Stimulated activated CD4-positive, alpha-beta T cell treated with anti-CD3 and anti-CD28 coated beads, Interleukin-1b, Interleukin-23, amount 100 ng/mL, for 4 hours (primary cell): ENCODE data around the gene LIMS2.

Source experiments
- DNase-seq, 2 donors: peaks; one replicate each; pipeline ENCODE4 v3.0.0-alpha.2; 2020; ENCODE audit warnings: low read depth in 2 of 2

Gene LIMS2

DNA sequence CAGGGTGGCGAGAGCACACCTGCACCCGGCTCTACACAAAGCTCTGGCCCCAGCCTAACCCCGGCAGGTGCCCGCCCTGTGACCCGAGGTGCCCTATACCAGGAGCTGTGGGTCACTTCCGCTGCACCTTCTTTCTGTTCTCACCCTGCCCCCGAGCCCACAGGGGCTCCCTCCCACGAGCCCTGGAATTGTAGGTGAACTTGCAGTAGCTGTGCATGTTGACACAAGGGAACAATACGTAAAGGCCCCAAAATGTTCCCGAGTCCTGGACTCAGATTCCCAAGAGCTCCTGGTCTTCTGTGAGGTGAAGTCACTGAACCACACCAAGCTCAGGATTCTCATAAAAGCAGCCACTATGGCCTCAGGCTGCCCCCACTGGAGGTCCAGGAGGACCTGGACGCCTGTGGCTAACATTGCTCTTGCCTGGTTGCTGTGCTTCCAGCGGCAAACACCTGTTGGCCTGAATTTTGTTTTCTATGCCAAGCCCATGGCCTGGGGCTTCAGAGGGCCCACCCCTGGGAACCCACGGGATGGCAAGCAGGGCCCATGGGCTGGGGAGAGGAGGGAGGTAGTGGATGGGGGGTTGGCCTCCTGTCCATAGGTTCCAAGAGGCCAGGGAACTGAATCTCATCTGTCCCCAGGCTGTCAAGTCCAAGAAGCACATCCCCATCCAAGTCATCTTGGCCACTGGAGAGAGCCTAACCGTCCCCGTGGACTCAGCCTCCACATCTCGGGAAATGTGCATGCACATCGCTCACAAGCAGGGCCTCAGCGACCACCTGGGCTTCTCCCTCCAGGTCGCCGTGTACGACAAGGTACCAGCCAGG is 52.6 kb downstream of the LIMS2 start:
- DNase-seq = no peak

DNA sequence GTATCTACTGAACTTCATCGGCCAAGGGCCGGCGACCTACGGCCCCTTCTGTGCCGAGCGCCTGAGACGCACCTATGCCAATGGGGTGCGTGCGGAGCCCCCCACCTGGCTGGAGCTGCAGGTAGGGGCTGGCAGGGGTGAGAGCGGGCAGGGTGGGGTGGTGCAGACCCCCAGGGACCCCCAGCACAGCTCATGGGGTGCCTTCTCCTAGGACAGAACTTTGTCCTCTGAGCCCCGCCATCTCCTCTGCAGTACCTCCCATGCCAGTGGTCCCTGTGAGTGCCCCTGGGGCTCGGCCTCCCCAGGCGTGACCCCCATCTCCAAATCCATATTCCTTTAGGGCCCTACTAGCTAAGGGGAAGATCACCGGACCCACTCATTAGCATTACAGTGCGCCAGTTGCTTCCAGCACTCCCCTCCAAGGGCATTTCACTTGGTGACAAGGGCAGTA is 53.3 kb downstream of the LIMS2 start:
- DNase-seq = no peak

DNA sequence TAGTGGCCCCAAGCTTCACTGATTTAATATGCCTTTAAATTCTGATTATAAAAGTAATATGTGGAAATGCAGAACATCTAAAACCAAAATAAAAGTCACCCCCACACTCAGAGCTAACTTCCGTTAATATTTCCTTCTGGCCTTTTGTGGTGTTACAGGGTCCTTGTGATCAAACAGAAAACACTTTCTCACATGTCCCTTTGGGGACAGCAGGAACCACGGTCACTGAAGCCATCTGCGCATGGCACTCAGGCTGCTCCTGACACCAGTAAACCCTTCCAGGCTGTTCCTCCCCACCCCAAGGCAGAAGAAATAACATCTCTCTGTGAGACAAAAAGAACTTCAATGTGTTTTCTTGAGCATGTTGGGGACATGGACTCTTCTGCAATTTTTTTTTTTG is 54.5 kb downstream of the LIMS2 start:
- DNase-seq = no peak

DNA sequence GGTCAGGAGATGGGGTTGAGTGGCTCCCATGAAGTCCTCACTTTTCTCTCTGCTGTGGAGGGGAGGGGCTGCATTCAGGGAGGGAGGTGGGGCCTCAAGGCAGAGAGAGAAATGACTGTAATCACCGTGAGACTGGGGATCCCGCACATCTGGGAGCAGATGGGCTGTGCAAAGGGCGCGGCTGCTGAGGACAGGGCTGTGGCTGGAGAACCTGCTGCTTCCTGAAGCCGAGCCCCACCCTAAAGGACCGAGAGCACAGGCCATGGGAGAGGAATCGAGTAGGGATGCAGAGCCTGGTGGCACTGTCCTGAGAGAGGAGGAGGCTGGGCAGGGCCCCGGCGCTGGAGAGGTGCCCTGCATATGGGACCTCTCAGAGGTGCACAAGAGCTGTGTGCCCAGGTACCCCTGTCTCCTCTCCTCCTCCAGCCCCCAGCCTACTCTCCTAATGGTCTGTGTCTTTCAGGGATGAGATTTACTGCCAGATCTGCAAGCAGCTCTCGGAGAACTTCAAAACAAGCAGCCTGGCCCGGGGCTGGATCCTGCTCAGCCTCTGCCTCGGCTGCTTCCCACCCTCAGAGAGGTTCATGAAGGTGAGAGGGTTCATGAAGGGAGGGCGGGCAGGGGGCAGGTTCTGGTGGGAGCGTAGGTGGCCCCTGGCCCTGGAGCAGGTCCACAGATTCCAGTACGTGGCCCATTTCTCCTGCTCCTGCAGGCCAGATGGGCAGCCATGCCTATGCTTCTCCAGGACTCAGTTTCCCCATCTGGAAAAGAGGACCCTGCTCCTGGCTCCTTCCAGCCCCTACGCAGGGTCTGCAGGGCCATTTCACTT is 55.2 kb downstream of the LIMS2 start:
- no peak for DNase-seq

DNA sequence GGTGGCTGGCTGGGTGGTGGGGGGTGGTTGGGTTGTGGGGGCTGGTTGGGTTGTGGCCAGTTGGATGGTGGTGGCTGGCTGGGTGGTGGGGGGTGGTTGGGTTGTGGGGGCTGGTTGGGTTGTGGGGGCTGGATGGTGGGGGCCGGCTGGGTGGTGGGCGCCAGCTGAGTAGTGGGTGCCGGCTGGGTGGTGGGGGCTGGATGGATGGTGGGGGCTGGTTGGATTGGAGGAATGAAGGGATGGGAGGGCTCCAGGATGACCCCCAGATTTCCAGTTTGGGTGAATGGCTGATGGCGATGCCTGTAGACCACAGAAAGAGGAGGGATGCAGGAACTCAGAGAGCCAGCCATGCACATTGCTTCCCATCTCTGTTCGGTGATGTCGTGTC is 56.1 kb downstream of the LIMS2 start:
- DNase-seq = no peak

DNA sequence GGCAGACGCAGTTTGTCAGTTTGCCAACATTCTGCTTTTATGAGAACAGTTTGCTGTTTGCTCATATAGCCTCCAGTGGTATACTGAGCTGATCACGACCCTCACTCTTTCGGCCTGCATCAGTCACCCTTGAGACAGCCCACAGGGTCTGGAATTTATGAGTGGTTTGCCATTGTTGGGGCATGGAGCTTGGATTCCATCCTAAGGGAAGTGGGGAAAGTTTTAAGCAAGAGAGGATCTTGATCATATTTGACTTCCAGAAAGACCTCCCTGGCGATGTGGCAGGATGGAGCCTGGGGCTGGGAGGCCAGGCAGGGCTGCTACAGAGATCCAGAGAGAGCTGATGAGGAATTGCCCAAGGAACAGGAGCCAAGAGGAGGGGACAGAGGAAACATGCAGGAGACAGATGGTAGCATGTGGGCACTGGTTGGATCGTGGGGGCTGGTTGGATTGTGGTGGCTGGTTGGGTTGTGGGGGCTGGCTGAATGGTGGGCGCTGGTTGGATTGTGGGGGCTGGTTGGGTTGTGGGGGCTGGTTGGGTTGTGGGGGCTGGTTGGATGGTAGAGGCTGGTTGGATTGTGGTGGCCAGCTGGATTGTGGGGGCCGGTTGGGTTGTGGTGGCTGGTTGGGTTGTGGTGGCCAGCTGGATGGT is 56.7 kb downstream of the LIMS2 start:
- DNase-seq = no peak

DNA sequence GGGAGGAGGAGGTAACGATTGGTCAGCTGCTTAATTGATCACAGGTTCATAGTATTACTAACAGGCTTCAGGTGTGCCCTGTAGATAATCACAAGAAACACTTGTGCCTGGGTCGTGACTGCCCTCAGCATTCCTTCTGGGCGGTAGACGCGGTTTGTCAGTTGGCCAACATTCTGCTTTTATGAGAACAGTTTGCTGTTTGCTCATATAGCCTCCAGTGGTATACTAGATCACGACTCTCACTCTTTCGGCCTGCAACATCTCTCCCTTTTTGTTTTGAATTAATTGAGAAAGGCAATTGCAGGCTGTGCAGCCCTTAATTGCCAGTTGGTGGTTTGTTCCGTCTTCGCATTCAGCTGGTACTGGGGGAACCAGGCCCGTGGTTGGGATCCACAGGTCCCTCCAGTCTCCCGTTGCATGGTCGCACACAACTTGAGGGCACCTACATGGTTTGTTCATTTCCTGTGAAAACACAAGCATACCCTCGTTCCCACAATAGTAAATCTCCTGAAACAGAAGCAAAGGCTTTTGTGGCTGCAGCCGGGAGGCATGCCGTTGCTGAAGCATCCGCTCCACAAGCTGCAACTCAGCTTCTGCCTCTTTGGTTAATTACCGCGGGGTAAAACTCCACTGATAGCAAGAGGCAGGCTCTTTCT is 59.7 kb downstream of the LIMS2 start:
- DNase-seq = no peak

DNA sequence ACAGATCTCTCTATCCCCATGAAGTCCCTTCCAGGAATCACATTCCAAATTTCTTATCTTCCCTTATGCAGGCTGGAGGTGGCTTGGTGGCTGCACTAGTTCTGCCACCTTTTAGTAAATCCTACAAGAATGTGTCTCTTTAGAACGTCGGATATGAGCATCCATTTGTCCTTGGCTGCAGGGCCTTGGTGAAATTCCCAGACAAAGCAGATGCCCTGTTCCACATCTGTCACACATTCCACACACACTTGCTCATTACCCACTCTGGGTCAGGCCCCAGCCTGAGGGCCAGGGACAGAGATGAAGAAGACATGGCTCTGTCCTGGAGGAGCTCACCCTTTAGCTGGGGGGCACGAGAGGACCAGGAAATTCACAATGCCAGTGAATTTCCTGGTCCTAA is 60.6 kb downstream of the LIMS2 start:
- DNase-seq = no peak

DNA sequence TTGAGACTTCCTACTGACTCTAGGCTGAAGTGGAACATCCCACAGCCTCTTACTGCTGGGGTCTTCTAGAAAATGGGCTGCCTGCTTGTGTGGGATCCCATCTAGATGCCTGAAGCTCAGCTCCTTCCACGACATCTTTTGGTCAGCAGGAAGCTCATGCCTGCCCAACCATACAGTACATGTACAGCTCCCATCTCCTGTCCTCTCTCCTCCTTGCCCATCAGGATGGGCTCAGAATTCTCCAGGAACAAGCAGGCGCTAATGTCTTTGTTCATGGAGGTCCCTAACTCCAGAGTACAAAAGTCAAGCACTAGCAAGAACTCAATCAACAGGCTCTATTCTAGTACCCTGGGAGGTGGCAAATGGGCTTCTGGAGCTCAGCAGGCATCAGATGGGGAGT is 61.1 kb downstream of the LIMS2 start:
- DNase-seq = no peak

DNA sequence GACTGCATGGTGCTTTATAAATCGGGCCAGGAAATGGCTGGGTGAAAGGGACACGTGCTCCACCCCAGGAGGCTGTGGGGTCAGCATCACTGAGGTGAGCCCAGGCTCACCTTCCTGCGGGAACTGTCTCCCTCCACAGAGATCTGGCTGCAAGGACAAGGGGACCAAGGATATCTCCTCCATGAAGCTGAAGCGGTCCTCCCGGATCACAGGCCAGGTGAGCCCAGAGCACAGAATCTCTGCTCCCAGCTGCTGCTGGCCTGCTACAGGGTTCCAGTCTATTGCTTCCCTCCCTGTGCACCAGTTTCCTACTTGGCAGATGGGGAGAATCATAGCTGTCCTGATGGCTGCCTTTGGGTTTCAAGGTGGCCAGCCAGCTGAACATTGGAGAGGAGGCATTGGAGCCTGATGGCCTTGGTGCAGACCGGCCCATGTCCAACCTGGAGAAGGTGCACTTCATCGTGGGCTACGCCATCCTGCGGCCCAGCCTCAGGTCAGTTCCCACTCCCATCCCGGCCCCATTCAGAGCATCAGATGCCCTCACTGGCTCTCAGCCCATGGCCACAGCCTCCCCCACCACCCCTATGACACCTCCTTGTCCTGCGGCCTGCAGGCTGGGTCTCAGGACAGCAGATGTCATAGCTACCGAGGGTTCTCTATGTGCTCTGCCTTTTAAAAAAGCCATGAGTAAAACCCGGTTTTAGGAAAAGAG is 63.1 kb downstream of the LIMS2 start:
- DNase-seq = no peak

DNA sequence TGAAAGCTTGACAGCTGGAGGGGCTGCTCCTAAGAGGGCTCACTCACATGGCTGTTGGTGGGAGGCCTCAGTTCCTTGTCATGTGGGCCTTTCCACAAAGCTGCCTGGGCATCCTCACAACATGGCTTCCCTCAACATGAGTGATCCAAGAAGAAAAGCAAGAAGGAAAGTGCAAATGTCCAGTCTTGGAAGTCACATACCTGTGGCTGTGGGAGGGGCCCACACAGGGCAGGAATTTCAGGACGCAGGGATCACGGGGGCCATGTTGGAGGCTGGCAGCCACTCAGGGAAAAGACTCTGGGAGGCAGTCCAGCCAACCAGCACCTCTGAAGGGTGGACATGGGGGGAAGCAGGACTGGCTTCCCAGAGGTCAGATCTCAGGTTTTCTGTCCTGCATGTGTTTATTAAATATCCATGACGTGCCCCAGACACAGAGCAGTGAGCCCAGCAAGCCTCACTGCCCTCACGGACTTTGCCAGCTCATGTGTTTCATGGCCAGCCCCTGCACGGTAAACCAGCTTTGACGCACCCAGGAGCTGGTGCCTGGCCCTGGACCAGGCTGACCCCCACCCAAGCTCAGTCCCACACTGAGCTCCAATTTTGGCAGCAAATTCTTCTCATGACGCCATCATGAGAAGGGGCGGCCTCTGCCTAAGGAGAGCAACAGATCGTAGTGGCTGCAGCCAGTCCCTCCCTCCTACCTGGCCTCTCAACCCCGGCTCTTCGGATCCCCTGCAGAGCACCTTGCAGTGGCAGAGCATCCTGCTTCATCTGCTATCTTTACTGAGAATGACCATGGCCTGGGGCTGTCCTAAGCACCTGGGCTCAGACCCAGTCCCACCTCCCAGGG is 64.0 kb downstream of the LIMS2 start:
- no peak for DNase-seq

DNA sequence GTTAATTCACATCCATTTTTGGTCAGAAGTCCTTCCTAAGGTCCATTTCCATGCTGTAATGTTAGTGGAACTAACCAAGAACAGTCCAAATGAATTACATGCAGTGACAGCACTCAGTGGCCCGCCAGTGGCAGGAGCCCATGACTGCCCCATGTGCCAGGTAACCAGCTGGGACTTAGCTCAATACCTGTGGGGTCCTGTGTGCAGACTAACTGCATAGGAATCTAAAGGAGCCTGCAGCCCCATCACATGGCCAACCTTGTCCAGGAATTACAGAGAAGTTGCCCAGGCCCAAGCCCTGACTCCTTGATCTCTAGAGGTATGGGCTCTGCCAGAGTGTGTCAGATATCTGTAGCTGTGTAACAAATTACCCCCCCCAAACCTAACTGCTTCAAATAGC is 64.8 kb downstream of the LIMS2 start:
- DNase-seq = no peak

DNA sequence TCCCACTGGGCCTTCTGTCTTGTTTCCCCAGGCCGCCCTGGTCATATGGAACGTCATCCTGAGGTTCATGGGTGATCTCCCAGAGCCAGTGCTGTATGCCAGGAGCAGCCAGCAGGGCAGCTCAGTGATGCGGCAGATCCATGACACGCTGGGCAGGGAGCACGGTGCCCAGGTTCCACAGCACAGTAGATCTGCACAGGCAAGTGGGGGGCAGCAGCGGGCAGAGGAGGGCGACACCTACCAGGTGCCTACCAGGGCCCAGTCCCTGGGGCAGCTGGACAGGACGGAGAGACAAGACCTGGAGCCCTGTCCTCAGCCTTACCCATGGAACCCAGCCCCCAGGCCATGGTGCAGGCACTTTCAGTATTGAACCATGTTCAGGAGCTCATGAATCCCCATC is 65.5 kb downstream of the LIMS2 start:
- DNase-seq = no peak

DNA sequence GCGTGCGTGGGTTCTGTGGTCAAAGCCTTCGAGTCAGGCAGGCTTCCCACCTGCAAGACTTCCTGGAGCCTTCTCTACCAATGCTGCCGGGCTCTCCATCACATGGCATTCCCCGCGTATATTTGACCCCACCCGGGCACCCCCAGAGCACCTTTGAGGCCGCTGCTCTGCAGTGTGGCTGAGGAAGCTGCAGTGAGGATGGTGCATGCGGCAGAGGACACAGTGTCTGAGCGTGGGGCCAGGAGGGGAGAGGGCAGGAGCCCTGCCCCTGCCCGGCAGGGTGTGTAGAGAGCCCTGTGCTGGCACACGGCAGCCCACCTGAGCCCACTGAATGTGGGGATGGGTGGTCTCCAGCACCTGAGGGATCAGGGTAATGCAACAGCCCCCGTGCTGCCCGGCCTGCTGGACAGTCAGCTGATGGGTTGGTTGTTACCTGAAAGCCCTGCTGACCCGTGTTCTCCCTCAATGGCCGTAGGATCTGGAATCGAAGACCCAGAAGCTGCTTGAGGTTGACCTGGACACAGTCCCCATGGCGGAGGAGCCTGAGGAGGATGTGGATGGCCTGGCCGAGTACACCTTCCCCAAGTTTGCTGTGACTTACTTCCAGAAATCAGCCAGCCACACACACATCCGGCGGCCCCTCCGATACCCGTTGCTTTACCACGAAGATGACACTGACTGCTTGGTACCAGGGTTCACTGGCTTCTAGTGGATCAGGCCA is 66.1 kb downstream of the LIMS2 start:
- DNase-seq = no peak

DNA sequence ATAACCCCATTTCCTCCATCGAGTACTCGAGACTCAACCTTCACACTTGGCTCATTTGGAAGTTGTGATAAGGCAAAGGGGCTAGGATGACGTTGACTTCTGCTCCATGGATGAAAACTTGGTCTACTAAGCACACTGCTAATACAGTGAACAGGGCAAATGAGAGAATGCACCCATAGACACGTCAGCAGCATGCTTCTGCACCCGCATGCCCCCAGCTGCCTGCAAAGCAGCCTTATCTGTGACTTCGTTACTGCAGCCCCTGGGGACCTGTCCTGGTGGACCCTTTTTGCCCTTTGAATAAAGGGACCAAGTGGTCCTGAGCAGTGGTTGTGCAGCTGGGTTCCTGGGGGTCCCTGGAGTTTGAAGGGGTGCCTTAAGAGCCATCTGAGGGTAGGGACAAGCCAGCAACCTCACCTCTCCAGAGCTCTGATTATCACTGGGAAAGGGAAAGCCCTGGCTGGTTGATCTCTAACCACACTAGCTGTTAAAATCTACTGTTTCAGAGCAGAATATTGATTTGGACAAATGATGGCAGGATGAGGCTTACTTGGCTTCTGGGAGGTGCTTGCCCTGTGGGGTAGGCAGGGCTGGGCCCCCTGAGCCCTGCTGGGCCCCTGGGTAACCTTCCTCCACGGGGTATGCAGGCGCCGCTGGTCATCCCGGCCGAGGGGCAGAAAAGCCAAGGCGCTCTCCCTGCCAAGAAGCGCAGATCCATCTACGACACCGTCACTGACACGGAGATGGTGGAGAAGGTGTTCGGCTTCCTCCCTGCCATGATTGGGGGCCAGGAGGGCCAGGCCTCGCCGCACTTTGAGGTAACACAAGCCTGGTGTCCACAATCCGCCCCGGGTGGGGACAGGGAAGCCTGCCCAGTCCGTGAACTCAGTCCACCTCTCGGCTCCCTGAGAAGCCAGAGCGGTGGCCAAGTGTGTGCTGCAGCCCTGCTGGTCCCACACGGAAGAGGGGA is 67.0 kb downstream of the LIMS2 start:
- DNase-seq = no peak

DNA sequence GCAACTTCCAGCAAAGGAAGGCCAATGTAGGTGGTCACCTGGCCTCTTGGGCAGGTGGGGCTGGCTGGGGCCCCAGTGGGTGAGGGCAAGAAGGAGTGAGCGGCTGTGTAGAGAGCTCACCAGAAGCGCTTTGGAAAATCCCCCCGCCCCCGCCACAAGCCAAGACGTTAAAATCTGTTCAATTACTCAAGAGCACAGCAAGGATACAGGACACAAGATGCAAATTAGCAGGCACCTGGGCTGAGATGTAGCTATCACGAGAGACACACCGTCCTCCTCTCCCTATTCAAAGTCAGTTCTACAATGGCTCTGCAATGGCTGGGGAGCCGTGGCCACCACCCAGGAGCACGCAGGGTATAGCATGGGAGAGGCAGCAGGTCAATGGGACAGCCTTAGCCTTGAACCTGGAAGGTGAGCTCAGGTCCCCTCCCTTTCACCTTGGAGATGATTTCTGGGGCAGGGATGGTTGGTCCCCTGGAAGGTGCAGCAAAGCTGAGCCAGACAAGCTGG is 67.9 kb downstream of the LIMS2 start:
- no peak for DNase-seq

DNA sequence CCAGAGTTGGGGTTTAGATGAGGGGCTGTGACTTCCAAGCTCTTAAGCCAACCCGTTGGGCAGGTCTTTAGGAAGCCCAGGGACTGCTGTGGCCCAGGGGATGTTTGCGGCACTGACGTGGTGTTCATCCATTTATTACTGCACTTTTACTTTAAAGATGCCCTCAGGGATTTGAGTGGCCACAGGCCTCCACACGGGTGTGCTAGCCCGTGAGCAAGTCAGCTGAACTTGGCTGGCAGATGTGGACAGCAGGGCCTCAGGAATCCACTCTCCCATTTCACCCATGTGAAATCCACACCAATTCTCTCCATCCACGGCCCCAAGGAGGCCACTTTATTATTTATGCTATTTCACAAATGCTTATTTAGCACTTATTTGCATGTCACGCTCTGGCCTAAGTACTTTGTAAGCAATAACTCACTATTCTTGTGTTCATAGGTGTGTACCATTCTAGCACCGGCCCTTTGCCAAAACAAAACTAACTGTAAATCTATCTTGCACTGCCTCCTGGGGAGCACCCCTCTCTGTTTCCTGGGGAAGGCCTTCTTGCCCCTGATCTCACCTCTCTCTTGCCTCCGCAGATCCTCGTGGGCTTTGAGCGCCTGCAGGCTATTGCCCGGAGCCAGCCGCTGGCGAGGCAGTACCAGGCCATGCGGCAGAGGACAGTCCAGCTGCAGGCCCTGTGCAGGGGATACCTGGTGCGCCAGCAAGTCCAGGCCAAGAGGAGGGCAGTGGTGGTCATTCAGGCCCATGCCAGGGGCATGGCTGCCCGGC is 68.5 kb downstream of the LIMS2 start:
- DNase-seq = no peak
